Embryonic facial prominence (tissue), 1 donor: ENCODE measurements around the gene ROCK2.
A peak's percentile ranks its signal among the peaks of the same experiment; 100 is the strongest.

ENCODE experiments used
- DNase-seq: peaks from one replicate; pipeline ENCODE4 v3.0.0-alpha.2; 2016; ENCODE audit errors: extremely low spot score

The ROCK2 gene

GRCh38 chr2:11344342-11344955 lies at the start of gene ROCK2:
Gene ROCK2, minus strand, starts transcription at chr2:11344636. Its CDS starts 500 bp downstream, at chr2:11344136.
- peak; percentile 89 for DNase-seq

- DNase-seq, result no peak
Observed at GRCh38 chr2:11393711-11394236, 49.3 kb upstream of the ROCK2 start.

- DNase-seq, result no peak
Observed at GRCh38 chr2:11391942-11392266, 47.5 kb upstream of the ROCK2 start.

- DNase-seq, result no peak
Observed at GRCh38 chr2:11390399-11390658, 45.9 kb upstream of the ROCK2 start.

- DNase-seq, result peak; percentile 78
Observed at GRCh38 chr2:11389551-11390398, 45.3 kb upstream of the ROCK2 start.

- DNase-seq, result no peak
Observed at GRCh38 chr2:11389052-11389420, 44.6 kb upstream of the ROCK2 start.

- DNase-seq, result no peak
Observed at GRCh38 chr2:11388262-11389051, 44.0 kb upstream of the ROCK2 start.

GRCh38 chr2:11387843-11388242 lies 43.4 kb upstream of the ROCK2 start:
- no peak for DNase-seq

GRCh38 chr2:11387100-11387390 lies 42.6 kb upstream of the ROCK2 start:
- DNase-seq, result no peak

GRCh38 chr2:11385847-11386246 lies 41.4 kb upstream of the ROCK2 start:
- no peak for DNase-seq

GRCh38 chr2:11385216-11385615 lies 40.8 kb upstream of the ROCK2 start:
- no peak for DNase-seq

- DNase-seq, result no peak
Observed at GRCh38 chr2:11379558-11379957, 35.1 kb upstream of the ROCK2 start.

GRCh38 chr2:11377928-11378545 lies 33.6 kb upstream of the ROCK2 start:
- DNase-seq, result no peak

GRCh38 chr2:11376071-11376470 lies 31.6 kb upstream of the ROCK2 start:
- DNase-seq, result no peak

- no peak for DNase-seq
Observed at GRCh38 chr2:11375689-11376027, 31.2 kb upstream of the ROCK2 start.

- no peak for DNase-seq
Observed at GRCh38 chr2:11375025-11375688, 30.7 kb upstream of the ROCK2 start.

- DNase-seq, result no peak
Observed at GRCh38 chr2:11373096-11373495, 28.7 kb upstream of the ROCK2 start.

- no peak for DNase-seq
Observed at GRCh38 chr2:11371092-11371937, 26.9 kb upstream of the ROCK2 start.

- DNase-seq, result no peak
Observed at GRCh38 chr2:11370377-11371091, 26.1 kb upstream of the ROCK2 start.

- no peak for DNase-seq
Observed at GRCh38 chr2:11368059-11368572, 23.7 kb upstream of the ROCK2 start.
